GM11168 (cell line): ENCODE results near the gene ACE.
"Not testable (repeated sequence)": the region's sequence is repeated elsewhere in the genome, so short reads cannot be mapped to it uniquely, and the experiment has no call there.

Experiments used
- in situ Hi-C: fragments of 300-500 bp; cut with MboI; formaldehyde crosslinking; loops from one replicate; pipeline ENCODE4 v1.12.0; 2022; ENCODE audit warnings: low sequenced_read_pairs; ENCODE audit not compliant: unreplicated experiment

Gene ACE

DNA sequence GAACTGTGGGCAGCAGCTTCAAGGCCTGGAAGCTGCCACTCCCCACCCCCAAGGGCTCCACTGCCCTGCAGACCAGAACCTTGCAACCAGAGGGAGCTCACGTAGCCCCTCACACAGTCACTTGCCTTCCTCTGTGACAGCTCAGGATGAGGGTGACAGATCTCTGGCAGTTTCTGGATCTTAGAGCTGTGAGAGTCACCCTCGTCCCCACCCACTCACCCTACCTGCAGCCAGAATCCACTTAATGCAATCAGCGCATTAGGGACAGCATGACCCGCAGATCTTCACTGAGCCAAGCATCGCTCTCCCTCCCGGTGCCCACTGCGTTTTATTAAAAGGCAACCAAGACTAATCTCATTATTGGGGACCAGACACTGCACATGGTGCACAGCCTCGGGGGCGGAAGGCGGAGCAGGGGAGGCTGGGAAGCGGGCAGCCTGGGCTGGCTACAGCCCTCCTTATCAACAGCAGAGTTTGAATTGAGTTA lies 34.3 kb upstream of the ACE start:
- in situ Hi-C loops, result no loop called here

DNA sequence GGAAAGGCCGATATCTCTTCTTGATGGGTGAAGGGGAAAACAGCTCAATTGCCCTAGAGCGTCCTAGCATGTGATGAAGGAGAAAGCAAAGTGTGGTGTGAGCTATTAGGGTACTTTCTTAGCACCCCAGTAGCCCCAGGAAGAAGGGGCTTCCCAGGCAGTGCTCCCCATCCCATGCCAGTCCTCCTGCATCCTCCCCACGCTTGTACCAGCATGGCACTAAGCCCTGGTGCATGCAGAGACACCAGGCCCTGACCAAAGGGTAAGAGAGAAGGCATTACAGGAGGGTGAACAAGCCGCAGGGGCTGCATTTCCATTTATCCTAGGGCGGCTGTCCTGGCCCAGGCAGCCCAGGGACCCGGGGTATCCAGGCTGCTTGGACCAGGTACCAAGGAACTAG lies 33.8 kb upstream of the ACE start:
- in situ Hi-C loops, result no loop called here

DNA sequence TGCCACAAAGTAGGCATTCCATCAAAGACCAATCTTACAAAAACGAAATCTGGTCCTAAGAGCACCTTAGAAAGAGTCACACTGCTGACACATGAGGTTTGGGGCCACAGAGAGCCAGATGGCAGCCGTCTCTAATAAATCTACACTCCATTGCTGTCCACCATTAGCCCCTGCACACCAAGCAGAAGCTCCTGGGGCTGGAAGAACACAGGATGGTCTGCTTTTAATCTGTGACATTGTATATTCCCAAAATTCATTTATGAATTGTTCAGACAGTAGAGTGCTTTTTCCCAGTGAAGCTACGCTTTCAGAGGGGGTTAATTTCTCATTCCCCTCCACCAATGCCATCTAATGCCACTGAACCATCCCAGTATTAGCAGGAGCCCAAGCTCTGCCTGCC lies 32.4 kb upstream of the ACE start:
- in situ Hi-C loops, result no loop called here

DNA sequence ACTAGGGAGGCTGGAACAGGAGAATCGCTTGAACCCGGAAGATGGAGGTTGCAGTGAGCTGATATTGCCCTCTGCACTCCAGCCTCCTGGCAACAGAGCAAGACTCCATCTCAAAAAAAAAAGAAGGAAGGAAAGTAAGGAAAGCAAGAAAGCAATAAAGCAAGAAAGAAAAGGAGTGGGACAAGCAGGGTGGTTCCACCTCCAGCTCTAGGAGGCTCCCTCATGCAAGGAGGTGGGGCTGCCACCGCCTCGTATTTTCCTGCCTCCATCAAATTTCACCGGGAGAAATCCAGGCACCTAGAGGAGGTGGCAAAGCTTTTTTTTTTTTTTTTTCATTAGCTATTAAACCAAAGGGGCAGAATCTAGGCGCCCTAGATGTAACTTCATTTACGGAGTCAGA lies 31.8 kb upstream of the ACE start:
- in situ Hi-C loops, result no loop called here

DNA sequence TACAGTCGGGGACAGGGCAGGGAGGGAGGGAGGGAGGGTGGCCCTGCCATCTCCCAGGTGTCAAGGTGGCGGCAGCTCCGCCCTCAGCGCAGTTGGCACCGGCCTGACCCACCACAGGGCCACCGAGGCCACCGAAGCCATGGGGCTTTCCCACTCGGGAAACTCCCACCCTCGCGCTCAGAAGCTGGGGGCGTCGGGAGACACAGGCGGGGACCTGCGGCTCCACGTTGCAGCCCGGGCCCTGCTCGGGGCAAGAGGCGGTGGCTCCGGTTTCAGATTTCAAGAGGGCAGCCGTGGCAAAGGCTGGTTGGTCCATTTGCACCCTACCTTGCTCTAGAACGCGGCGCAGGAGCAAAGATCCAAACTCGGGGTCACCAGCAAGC lies 31.3 kb upstream of the ACE start:
- in situ Hi-C loops, result no loop called here

DNA sequence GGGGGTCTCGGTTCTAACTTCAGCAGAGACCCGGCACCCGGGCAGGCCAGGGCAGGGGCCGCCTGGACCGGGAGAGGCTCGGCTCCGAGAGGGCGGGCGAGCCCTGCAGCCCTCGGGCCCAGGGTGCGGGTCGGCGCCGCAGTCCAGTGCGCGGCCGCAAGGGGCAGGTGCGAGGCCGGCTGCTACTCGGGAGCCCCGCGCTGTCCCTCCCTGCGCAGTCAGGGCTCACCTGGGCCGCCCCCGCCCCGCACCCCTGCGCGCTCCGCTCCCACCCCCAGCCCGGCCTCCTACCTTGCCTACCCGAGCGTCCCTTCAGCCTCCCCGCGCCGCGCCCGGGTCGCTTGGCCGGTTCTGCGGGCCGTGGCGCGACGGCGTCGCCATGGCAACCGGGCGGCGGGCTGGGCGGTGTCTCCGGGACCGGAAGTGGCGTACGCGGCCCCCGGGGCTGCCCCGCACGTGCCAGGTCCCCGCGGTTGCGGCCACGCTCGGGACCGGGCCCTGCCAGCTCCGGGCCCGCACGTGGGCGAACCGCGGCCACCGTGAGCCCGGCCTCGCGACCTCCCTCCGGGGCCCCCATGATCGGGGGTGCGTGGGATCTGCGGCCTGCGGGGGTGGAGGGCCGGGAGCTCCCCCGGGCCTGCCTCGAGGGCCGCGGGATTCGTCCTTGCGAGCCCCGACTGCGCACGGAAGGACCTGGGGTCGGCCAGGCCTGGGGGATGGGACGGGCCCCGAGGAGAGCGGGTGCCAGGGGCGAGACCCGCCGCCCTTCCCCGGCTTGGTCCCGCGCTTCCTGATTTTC lies 30.7 kb upstream of the ACE start, which contains the start of gene CYB561:
Gene CYB561, minus strand, starts transcription at position 353 of the 799 bp plus-strand sequence. CDS start 8,759 bp downstream, outside the sequence.
- in situ Hi-C loops, result no loop called here

DNA sequence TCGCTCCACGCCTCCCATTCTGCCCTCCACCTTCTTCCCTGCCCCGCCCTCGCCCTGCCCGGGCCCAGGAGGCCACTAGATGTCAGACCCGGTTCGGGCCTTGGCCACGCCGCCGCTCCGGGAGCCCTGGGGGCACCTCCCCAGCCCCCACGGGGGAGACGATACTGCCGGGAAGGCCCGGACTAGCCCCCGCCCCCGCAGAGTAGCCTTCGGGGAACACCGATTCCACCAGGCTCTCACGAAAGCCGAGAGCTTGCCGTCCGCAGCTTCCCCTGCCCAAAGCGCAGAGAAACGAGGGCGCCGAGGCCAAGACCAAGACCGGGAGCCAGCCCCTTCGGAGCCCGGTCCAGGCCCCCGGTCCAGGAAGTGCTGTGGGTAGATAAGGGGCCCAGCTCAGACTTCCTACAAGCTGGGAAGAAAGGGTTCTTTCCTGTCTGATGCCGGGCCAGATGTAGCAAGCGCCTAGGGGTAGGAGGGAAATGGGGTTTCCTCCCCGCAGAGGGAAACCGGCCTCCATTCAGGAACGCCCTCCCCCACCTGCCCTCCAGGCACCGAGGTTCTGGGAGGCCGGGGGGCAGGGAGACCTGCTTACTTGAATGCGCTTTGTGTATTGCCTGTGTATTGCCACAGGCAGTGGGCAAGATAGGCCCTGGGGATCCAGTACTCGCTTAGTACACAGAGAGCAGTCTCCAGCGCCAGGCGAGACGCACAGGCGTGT lies 29.9 kb upstream of the ACE start:
- in situ Hi-C loops, result no loop called here

DNA sequence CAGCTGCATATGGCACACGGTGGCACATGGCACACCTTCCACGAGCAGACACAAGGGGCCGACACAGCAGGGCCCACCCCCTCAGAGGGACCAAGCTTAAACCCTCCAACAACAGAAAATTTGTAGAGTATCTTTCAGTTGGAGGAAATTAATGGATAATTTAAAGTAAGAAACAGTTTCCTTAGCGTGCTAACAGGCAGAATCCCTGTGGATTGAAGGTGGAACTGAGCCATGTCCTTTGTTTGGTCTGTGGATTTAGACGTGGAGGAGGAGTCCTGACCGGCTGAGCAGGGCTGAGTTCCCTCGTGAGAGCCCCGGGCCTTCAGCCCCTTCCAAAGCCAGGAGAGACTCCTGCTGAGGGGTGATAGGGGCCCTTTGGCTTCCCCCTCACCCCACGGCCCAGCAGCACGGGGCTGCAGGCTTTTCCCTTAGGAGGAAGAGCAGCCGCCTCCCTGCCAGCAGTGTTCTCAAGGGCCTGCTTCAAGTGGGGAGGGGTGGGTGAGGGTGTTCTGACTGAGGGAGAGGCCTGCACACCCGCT lies 29.3 kb upstream of the ACE start:
- in situ Hi-C loops, result no loop called here

DNA sequence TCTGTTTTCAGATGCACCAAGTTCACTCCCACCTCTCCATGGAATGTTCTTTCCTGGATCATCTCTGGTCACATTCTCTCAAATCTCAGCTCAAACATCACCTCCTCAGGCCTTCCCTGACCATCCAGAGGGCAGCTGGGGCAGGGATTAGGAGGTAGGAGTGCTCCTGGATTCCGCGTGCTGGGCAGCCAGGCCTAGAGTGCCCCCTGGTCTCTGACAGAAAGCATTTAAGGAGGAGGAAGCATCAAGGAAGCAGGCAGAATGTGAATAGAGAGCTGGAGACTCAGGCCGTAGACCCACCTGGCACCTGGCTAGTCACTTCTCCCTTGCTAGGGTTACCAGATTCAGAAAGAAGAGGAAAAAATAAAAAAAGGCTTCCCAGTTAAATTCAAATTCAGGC lies 28.2 kb upstream of the ACE start:
- in situ Hi-C loops, result no loop called here

DNA sequence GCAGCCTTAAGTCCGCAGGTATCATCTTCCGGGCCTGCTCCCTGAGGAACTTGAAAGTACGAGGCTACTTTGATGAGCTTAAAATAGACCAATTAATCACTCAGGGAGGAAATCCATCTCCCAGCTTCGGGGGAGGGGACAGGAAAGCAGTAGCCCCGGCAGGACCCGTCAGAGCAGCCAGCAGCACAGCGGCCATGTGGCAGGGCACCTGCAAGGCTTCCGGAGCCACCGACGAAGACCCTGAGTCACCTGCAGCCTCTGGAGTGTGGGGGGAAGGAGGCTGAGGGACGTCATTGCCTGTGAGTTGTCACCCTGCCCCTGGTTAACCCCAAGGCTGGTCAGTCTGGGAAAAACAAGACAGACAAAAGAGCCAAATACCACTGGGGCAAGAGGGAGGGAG lies 26.3 kb upstream of the ACE start:
- in situ Hi-C loops, result no loop called here

DNA sequence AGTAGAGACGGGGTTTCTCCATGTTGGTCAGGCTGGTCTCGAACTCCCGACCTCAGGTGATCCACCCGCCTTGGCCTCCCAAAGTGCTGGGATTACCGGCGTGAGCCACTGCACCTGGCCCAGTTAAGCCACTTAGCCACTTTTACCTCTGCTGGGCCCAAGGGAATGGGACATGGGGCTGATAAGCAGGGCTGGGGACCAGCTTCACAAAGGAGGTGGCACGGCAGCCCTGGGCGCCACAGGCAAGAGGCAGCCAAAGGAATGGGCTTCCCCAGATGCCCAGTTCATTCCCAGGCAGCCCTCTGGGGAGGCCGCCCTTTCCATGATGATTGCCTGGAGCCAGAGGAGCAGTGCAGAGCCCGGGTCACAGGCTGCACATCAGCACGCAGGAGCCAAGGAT lies 25.7 kb upstream of the ACE start:
- in situ Hi-C loops, result no loop called here

DNA sequence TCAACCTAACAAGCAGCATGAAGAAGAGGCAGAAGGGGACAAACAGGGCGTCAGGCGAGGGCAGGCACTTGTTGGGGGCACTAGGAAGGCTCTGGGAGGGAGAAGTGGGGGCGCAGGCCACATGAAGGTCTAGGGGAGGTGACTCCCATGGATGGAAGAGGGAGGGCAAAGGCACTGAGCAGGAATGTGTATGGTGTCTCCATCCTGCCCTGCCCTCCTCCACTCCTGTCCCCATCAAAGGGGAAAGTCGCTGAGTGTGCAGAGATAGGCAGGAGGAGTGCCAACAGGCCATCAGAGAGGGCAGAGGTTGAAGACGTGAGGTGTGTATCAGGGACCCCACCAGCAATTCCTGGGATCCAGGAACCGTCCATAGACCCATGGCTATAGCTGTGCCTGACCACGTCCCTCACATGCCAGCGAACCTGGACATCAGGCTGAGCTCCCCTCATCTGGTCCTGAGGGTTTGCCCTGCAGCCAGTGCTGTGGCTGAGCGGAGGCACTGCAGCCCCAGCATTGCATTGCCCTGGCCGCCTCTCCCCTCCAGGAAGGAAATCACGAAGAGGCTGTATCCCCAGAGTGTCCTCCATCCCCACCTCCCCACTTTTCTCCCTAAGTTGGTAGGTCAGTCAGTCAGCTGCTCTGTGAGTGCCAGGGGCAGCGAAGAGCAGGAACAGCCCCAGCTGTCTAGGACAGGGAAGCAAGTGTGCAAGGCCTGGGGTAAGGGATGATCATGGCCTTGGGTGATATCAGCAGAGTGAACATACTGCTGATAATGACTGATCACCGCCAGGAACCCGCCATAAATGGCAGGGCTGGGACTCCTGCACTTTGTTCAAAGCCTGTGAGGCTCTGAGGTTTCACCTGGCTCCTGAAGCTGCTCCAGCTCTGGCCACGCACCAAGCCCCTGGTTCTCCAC lies 24.6 kb upstream of the ACE start:
- in situ Hi-C loops, result no loop called here

DNA sequence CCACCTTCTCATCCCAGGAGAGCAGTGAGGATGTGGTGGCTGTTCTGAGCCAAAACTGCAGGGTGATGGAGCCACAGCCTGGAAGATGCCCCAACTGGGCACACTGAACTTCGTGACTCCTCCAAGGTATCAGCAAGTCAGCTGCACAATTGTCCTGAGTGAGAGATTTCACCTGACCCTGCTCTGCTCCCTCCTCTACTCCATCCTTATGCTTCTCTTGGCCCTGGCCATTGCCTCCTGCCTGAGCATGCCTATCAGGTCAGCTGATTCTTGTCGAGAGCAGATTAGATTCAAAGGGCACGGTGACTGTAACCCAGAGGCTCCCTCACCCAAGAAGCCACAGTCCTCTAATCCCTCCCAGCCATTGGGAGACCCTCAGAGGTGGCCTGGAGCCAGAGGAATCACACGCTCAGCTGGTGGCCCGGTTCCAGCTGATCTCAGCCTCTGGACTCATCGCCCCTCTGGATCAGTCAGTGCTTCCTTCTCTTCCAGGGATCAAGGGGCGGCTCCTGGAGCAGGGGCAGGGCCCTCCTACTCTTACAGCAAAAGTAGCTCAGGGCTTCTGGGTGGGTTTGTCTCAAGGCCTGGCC lies 23.8 kb upstream of the ACE start:
- in situ Hi-C loops, result no loop called here

DNA sequence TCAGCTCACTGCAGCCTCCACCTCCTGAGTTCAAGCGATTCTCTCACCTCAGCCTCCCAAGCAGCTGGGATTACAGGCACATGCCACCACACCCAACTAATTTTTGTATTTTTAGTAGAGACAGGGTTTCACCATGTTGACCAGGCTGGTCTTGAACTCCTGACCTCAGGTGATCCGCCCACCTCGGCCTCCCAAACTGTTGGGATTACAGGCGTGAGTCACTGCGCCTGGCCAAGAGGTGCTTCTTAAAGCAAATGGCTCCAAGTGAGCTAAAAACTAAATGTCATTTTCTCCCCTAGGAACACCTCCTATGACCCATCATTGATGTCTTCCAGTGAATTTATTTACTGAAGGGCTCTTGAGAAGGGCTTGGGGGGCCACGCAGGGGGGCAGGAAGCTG lies 22.5 kb upstream of the ACE start:
- in situ Hi-C loops, result not testable (repeated sequence)

DNA sequence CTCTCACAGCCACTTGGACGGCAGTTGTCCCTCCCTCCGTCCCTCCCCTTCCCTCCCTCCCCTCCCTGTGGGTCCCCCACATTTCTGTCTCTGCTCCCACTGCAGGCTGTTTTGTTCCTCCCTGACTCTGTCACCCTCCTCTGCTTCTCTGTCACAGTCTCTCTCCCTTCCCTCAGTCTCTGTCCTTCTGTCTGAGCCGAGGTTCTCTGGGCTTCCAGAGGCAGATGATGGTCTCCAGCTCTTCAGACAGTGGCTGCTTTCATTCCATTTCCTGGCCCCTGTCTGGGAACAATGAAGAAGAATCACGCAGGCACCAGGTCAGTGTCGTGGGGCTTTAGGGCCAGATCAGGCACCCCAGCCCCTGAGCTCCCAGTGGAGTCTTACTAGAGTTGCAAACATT lies 21.9 kb upstream of the ACE start:
- in situ Hi-C loops, result no loop called here

DNA sequence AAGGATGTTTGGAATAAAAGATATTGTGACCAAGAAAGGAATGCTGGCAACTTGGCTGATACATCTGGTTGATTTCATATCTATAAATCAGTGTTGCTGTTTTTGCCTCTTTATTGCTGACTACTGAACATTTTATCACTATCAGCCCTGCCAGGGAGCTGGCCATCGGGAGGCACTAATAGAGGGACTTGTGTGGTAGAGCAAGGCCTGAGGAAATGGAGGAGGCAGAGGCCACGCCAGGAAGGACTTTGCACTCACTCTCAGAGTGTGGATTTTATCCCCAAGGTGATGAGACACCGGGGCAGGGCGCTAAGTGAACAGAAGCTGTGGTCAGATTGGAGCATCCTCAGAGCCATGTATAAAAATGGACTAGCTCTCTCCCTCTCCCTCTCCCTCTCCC lies 21.4 kb upstream of the ACE start:
- in situ Hi-C loops, result no loop called here

DNA sequence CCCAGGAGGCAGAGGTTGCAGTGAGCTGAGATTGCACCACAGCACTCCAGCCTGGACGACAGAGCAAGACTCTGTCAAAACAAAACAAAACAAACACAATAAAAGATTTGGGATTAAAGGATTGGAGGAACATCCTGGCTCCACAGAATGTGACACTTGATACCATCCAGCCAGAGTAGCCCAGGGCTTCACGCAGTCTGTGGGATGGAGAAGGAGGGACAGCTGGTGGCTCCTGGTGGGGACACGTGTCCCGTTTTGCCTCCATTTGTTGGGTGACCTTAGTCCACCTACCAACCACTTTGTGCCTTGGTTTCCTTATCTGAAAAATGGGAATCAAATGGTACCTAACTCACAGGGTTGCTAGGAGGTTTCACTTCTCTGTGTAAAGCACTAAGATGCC lies 18.4 kb upstream of the ACE start:
- in situ Hi-C loops, result no loop called here

DNA sequence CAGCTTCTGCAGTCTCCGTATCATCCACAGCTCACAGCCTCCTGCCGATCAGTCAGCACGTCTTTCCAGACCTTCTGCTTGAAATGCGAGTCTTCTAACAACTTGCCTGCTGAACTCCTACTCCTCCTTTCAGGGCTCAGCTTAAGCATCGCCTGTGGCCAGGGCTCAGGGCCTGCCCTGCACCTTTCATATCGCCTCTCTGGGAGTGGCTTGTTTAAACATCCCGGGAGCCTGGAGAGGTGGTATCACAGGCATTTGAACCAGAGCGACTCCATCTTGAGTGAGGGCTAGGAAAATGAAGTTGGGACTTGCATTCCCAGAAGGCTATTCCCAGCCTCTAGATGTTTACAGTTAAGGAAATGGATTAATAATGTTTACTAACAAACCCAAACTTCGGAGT lies 16.8 kb upstream of the ACE start:
- in situ Hi-C loops, result no loop called here

DNA sequence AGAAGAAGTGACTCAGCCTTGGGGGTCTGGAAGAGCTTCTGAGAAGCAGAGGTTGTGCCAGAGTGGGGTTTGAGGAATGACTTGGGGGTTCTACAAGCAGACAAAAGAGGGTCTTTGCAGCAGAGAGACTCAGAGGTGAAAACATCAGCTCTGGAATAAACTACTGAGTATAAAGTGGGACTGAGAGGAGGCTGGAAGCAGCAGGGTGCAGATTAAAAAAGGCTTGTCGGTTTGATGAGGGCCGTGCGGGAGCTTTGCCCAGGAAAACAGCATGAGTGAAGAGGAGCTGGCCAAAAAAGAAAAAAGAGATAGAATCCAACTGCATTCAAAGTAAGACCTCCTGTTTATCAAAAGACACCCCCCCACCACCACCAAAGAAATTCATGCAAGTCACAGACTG lies 13.1 kb upstream of the ACE start:
- in situ Hi-C loops, result no loop called here

DNA sequence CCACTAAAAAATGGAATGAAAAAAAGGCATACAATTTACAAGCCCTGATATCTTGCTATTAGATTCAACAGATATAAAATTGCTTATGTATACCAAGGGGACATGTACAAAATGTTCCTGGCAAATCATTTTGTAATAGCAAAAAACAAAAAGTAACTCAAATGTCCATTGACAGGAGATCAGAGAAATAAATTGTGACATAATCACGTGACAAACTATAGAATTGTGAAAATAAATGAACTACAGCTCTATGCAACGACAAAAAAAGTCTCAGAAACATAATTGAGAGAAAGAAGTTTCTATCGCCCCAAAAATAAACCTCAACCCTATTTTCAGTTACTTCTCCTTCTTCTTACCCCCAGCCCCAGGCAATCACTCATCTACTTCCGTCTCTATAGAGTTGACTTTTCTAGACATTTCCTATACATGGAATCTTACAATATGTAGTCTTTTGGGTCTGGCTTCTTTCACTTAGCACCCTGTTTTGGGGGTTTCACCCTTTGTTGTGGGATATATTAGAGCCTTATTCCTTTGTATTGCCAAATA lies 12.1 kb upstream of the ACE start:
- in situ Hi-C loops, result no loop called here
